ENCODE results near the gene GRM4. TPM values are rescaled to one million over a fixed set of nuclear protein-coding genes. Genes with fewer than 3 reads are reported as not detected.
A peak's percentile ranks its signal among the peaks of the same experiment; 100 is the strongest.

Gene GRM4
- total RNA-seq, 1 experiment from 2014 or later = not detected

DNA sequence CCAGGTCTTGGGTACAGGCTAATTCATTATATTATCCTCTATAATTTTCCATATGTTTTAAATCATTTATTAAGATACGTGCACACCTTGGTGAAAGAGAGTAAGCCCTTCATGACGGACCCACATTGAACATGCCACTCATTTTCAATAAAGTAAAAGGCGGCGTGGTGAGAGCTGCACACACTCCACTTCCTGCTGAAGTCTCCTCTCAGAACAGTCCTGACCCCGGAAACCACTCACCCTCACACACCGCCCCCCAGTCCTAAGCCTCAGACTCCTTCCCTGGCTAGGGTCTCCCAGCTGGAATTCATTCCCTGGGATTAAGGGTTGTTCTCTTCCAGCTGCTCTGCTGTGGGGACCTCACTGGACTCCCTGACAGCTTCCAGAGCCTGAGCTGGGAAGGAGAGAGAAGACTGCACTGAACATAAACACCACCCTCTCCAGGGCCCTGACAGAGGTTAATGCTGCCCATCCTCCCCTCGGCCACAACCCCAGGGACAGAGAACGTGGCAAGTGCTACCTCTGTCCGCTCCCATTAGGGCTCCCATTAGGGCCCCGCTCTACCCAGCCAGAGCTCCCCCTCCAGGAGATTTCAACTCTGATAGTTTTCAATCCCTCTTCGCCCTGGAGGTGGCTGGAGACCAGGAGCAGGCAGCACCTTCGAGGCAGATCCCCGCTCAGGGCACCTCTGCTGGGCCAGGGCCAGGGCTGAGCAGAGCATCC, 24.8 kb downstream of the GRM4 start:
- Mint-ChIP-seq H3K4me3 (ENCODE audit: low read depth, unreplicated experiment) (no peak overlapping the region), H3K27ac (ENCODE audit: unreplicated experiment) (no peak overlapping the region), H3K4me1 (ENCODE audit: low read depth, unreplicated experiment) (no peaks in the 10 kb centered on the region), H3K36me3 (ENCODE audit: insufficient read depth, unreplicated experiment) (no peaks in the 10 kb centered on the region), H3K9me3 (ENCODE audit: low read depth, unreplicated experiment) (no peaks in the 10 kb centered on the region), H3K27me3 (ENCODE audit: unreplicated experiment) (peaks cover 100% of the 10 kb centered on the region)
- CTCF ChIA-PET = no interaction called here
- TF ChIP-seq, protein P1, sequence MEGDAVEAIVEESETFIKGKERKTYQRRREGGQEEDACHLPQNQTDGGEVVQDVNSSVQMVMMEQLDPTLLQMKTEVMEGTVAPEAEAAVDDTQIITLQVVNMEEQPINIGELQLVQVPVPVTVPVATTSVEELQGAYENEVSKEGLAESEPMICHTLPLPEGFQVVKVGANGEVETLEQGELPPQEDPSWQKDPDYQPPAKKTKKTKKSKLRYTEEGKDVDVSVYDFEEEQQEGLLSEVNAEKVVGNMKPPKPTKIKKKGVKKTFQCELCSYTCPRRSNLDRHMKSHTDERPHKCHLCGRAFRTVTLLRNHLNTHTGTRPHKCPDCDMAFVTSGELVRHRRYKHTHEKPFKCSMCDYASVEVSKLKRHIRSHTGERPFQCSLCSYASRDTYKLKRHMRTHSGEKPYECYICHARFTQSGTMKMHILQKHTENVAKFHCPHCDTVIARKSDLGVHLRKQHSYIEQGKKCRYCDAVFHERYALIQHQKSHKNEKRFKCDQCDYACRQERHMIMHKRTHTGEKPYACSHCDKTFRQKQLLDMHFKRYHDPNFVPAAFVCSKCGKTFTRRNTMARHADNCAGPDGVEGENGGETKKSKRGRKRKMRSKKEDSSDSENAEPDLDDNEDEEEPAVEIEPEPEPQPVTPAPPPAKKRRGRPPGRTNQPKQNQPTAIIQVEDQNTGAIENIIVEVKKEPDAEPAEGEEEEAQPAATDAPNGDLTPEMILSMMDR (IDR thresholded peaks at IDR 0.05; ENCODE audit: unreplicated experiment) = no peak
- no peak for DNase-seq
- intact Hi-C loops (cut with micrococcal nuclease; ENCODE audit: unreplicated experiment) = no loop called here
- no TSS peak for BruUV-seq (replicated peaks)

DNA sequence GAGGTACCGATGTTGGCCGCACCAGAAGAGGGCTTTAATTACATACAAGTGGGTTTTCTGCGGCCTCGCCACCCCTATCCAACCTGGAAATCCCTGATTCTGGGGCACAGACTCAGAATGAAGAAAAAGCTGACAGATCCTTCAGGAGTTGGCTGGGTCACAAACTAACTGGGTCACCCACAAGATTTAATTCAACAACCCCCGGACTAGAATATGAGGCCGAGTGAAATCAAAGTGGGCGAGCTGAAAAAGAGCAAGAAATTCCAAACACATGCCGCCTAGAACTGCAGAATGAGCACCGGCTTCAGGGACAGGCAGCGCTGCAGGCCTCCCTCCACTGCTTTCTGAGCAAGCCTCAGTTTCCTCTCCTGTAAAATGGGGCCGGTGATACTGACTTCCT, 30.0 kb downstream of the GRM4 start:
- BruUV-seq (replicated peaks) = no TSS peak
- Mint-ChIP-seq H3K27me3 (ENCODE audit: unreplicated experiment) (peaks cover 100% of the 10 kb centered on the region), H3K27ac (ENCODE audit: unreplicated experiment) (no peak overlapping the region), H3K9me3 (ENCODE audit: low read depth, unreplicated experiment) (no peaks in the 10 kb centered on the region), H3K4me3 (ENCODE audit: low read depth, unreplicated experiment) (no peak overlapping the region), H3K36me3 (ENCODE audit: insufficient read depth, unreplicated experiment) (no peaks in the 10 kb centered on the region), H3K4me1 (ENCODE audit: low read depth, unreplicated experiment) (no peaks in the 10 kb centered on the region)
- TF ChIP-seq, protein P1 (IDR thresholded peaks at IDR 0.05; ENCODE audit: unreplicated experiment) = no peak
- no peak for DNase-seq
- CTCF ChIA-PET = no interaction called here
- intact Hi-C loops (cut with micrococcal nuclease; ENCODE audit: unreplicated experiment) = no loop called here

DNA sequence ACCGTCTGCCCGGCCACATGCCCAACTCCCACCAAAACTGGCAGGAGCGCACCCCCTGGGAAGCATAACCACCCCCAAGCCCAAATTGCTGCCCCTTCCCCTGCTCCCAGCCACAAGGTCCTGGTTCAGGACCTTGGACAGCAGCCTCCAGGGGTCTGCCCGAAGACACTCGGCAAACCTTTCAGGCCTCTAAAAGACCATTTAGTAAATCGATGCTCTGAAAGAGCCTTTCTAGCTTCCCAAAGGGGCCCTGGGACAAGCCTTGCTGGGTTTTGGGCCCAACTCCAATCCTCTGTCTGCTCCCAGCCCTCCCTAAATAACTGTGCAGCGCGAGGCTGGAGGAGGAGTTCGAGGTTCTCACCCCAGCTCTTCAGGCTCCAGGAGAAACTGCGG, 30.5 kb downstream of the GRM4 start:
- intact Hi-C loops (cut with micrococcal nuclease; ENCODE audit: unreplicated experiment) = no loop called here
- H3K9me3 Mint-ChIP-seq (ENCODE audit: low read depth, unreplicated experiment) = no peaks in the 10 kb centered on the region
- TF ChIP-seq, protein P1 (IDR thresholded peaks at IDR 0.05; ENCODE audit: unreplicated experiment) = no peak
- H3K36me3 Mint-ChIP-seq (ENCODE audit: insufficient read depth, unreplicated experiment) = no peaks in the 10 kb centered on the region
- H3K4me3 Mint-ChIP-seq (ENCODE audit: low read depth, unreplicated experiment) = no peak overlapping the region
- no peak overlapping the region for H3K27ac Mint-ChIP-seq (ENCODE audit: unreplicated experiment)
- BruUV-seq (replicated peaks) = no TSS peak
- CTCF ChIA-PET = no interaction called here
- no peaks in the 10 kb centered on the region for H3K4me1 Mint-ChIP-seq (ENCODE audit: low read depth, unreplicated experiment)
- peak; percentile 32 for DNase-seq
- H3K27me3 Mint-ChIP-seq (ENCODE audit: unreplicated experiment) = peaks cover 100% of the 10 kb centered on the region

- H3K36me3 Mint-ChIP-seq (ENCODE audit: insufficient read depth, unreplicated experiment) = no peaks in the 10 kb centered on the region
- H3K27ac Mint-ChIP-seq (ENCODE audit: unreplicated experiment) = no peak overlapping the region
Observed at GRCh38 chr6:34114695-34115402, 31.0 kb downstream of the GRM4 start.

More at GRCh38 chr6:34114695-34115402, 31.0 kb downstream of the GRM4 start:
- no peak for DNase-seq
- BruUV-seq (replicated peaks) = no TSS peak
- H3K9me3 Mint-ChIP-seq (ENCODE audit: low read depth, unreplicated experiment) = no peaks in the 10 kb centered on the region
- intact Hi-C loops (cut with micrococcal nuclease; ENCODE audit: unreplicated experiment) = no loop called here
- no peak overlapping the region for H3K4me3 Mint-ChIP-seq (ENCODE audit: low read depth, unreplicated experiment)
- H3K4me1 Mint-ChIP-seq (ENCODE audit: low read depth, unreplicated experiment) = no peaks in the 10 kb centered on the region
- CTCF ChIA-PET = no interaction called here
- H3K27me3 Mint-ChIP-seq (ENCODE audit: unreplicated experiment) = peaks cover 100% of the 10 kb centered on the region
- TF ChIP-seq, protein P1 (IDR thresholded peaks at IDR 0.05; ENCODE audit: unreplicated experiment) = no peak
